ENCODE data around the gene HOMER3.

The HOMER3 gene

DNA sequence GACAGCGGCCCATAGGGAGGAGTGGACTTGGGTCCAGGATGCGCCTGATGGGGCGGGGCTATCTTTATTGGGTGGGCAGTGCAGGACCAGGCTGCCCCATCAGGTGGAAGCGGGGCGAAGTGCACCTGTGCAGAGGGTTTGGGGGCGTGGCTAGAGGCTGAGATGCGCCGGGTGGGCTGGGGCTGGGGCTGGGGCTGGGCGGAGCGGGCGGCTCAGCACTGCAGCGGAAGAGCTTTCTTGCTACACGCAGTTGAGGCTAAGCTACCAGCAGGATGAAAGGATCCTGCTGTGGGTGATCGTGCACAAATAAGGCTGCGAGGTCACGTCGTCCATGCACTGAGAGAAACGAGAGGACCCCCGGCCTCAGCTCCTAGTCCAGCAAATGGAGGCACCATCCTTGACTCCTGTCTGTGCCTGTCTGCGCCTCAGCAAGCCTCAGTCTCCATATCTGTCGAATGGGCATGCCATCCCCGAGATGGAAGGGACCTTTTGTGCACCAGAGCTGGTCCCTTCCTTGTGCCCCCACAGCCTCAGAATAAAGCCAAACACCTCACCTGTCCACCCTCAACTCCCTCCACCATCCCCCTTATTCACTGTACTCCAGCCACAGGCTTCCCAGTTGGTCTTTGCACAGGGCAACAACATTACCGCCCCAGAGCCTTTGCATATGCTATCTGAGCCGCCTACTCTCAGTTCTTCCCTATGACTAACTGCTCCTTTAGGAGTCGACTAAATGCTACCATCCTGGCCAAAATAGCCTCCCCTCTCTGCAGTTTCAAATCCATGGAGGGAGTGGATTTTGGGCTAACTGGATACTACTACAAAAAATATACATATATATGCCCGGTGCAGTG, 21.0 kb upstream of the HOMER3 start:
- POLR2A ChIA-PET, result no interaction called here

GRCh38 chr19:18960370-18960769, 19.4 kb upstream of the HOMER3 start:
- no peaks in the 10 kb centered on the region for H3K4me1 ChIP-seq (ENCODE audit: control insufficient read depth, insufficient read depth, low read length)
- POLR2A ChIA-PET, result no interaction called here
- no peak for TF ChIP-seq SP7 (tag by site-specific recombination; IDR thresholded peaks at IDR 0.05)
- TF ChIP-seq BCL11A (tag by site-specific recombination; IDR thresholded peaks at IDR 0.05; ENCODE audit: low read depth), result no peak
- CTCF ChIA-PET, result interaction anchor here (0.6 to 1.0 kb wide), 3 partner anchors 27 to 669 kb away, joined by 3 to 4 read pairs (median 3); no protein-coding TSS in a partner anchor
- H3K4me3 ChIP-seq (ENCODE audit: low read depth, low read length), result no peak overlapping the region
- H3K36me3 ChIP-seq (ENCODE audit: control insufficient read depth in 2 of 2, insufficient read depth in 1 of 2, low read length in 2 of 2), result no peaks in the 10 kb centered on the region
- H3K27ac ChIP-seq (ENCODE audit: extremely low read depth, low read depth, low read length), result no peak overlapping the region
- no peaks in the 10 kb centered on the region for H3K9me3 ChIP-seq (ENCODE audit: control insufficient read depth, insufficient read depth, low read depth, low read length)

More for the DNA sequence above, 21.0 kb upstream of the HOMER3 start:
- Histone ChIP-seq H3K4me1 (ENCODE audit: control insufficient read depth, insufficient read depth, low read length) (no peaks in the 10 kb centered on the region), H3K4me3 (ENCODE audit: low read depth, low read length) (no peak overlapping the region), H3K27ac (ENCODE audit: extremely low read depth, low read depth, low read length) (no peak overlapping the region), H3K36me3 (ENCODE audit: control insufficient read depth in 2 of 2, insufficient read depth in 1 of 2, low read length in 2 of 2) (no peaks in the 10 kb centered on the region), H3K9me3 (ENCODE audit: control insufficient read depth, insufficient read depth, low read depth, low read length) (no peaks in the 10 kb centered on the region)
- TF ChIP-seq, protein P1, sequence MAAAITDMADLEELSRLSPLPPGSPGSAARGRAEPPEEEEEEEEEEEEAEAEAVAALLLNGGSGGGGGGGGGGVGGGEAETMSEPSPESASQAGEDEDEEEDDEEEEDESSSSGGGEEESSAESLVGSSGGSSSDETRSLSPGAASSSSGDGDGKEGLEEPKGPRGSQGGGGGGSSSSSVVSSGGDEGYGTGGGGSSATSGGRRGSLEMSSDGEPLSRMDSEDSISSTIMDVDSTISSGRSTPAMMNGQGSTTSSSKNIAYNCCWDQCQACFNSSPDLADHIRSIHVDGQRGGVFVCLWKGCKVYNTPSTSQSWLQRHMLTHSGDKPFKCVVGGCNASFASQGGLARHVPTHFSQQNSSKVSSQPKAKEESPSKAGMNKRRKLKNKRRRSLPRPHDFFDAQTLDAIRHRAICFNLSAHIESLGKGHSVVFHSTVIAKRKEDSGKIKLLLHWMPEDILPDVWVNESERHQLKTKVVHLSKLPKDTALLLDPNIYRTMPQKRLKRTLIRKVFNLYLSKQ (tag by site-specific recombination; IDR thresholded peaks at IDR 0.05; ENCODE audit: borderline replicate concordance), result no peak
- TF ChIP-seq ZNF623 (tag by site-specific recombination; IDR thresholded peaks at IDR 0.05) (peak; percentile 87), ZNF571 (tag by site-specific recombination; IDR thresholded peaks at IDR 0.05) (no peak), ZNF366 (tag by site-specific recombination; conservative IDR thresholded peaks at IDR 0.05) (no peak), ZNF223 (tag by site-specific recombination; IDR thresholded peaks at IDR 0.05) (no peak), ZXDB (tag by site-specific recombination; IDR thresholded peaks at IDR 0.05) (no peak)
- CTCF ChIA-PET, result no interaction called here

GRCh38 chr19:18955042-18955441, 14.0 kb upstream of the HOMER3 start:
- H3K4me3 ChIP-seq (ENCODE audit: low read depth, low read length), result no peak overlapping the region
- H3K4me1 ChIP-seq (ENCODE audit: control insufficient read depth, insufficient read depth, low read length), result no peaks in the 10 kb centered on the region
- ChIA-PET POLR2A (no interaction called here), CTCF (interaction anchor here (0.6 kb wide), 1 partner anchor 32 kb away, joined by 5 read pairs; no protein-coding TSS in a partner anchor)
- H3K36me3 ChIP-seq (ENCODE audit: control insufficient read depth in 2 of 2, insufficient read depth in 1 of 2, low read length in 2 of 2), result no peaks in the 10 kb centered on the region
- H3K27ac ChIP-seq (ENCODE audit: extremely low read depth, low read depth, low read length), result no peak overlapping the region
- no peaks in the 10 kb centered on the region for H3K9me3 ChIP-seq (ENCODE audit: control insufficient read depth, insufficient read depth, low read depth, low read length)
- TF ChIP-seq ZNF19 (tag by site-specific recombination; IDR thresholded peaks at IDR 0.05; ENCODE audit: low read depth), result no peak
- TF ChIP-seq, protein P2, sequence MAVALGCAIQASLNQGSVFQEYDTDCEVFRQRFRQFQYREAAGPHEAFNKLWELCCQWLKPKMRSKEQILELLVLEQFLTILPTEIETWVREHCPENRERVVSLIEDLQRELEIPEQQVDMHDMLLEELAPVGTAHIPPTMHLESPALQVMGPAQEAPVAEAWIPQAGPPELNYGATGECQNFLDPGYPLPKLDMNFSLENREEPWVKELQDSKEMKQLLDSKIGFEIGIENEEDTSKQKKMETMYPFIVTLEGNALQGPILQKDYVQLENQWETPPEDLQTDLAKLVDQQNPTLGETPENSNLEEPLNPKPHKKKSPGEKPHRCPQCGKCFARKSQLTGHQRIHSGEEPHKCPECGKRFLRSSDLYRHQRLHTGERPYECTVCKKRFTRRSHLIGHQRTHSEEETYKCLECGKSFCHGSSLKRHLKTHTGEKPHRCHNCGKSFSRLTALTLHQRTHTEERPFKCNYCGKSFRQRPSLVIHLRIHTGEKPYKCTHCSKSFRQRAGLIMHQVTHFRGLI (tag by site-specific recombination; IDR thresholded peaks at IDR 0.05), result no peak
- no peak for TF ChIP-seq EGR2 (tag by site-specific recombination; IDR thresholded peaks at IDR 0.05; ENCODE audit: low read depth)
- TF ChIP-seq ZNF747 (tag by site-specific recombination; IDR thresholded peaks at IDR 0.05), result no peak
- no peak for TF ChIP-seq ZNF558 (tag by site-specific recombination; IDR thresholded peaks at IDR 0.05)
- TF ChIP-seq ZBTB17 (tag by site-specific recombination; IDR thresholded peaks at IDR 0.05), result peak; percentile 86
- no peak for TF ChIP-seq ZFP41 (tag by site-specific recombination; IDR thresholded peaks at IDR 0.05; ENCODE audit: borderline replicate concordance)
- no peak for TF ChIP-seq TCF7L2 (IDR thresholded peaks at IDR 0.05; ENCODE audit: borderline replicate concordance, low read depth, low read length)
- no peak for TF ChIP-seq ZNF423 (tag by site-specific recombination; IDR thresholded peaks at IDR 0.05)
- TF ChIP-seq ZBTB44 (tag by site-specific recombination; IDR thresholded peaks at IDR 0.05), result no peak
- no peak for TF ChIP-seq ZNF202 (tag by site-specific recombination; IDR thresholded peaks at IDR 0.05; ENCODE audit: borderline replicate concordance)
- no peak for TF ChIP-seq ZNF510 (tag by site-specific recombination; IDR thresholded peaks at IDR 0.05; ENCODE audit: insufficient replicate concordance)
- peak; percentile 67 for TF ChIP-seq ZNF366 (tag by site-specific recombination; conservative IDR thresholded peaks at IDR 0.05)
- TF ChIP-seq ZNF148 (tag by site-specific recombination; IDR thresholded peaks at IDR 0.05; ENCODE audit: borderline replicate concordance), result no peak
- TF ChIP-seq ZNF791 (tag by site-specific recombination; IDR thresholded peaks at IDR 0.05), result no peak
- no peak for TF ChIP-seq SCRT2 (tag by site-specific recombination; IDR thresholded peaks at IDR 0.05)

Measured in HEK293 (cell line).